Activated CD4-positive, alpha-beta T cell treated with anti-CD3 and anti-CD28 coated beads, Interleukin-2, amount 10 ng/mL, durations not matched to agents 24 days and 14 days (primary cell): ENCODE results near the gene LEMD2. TPM values are rescaled to one million over a fixed set of nuclear protein-coding genes. Genes with fewer than 3 reads are reported as not detected.

Source experiments
- DNase-seq: peaks from one replicate; pipeline ENCODE4 v3.0.0; 2022
- H3K27ac Mint-ChIP-seq: one replicate; pipeline ENCODE4 v1.8.0; 2022; ENCODE audit warnings: mild to moderate bottlenecking, mixed read lengths
- H3K27me3 Mint-ChIP-seq: one replicate; pipeline ENCODE4 v1.8.0; 2022; ENCODE audit warnings: mixed read lengths
- H3K36me3 Mint-ChIP-seq: one replicate; pipeline ENCODE4 v1.8.0; 2022; ENCODE audit warnings: low read depth, mild to moderate bottlenecking, mixed read lengths
- H3K4me1 Mint-ChIP-seq: one replicate; pipeline ENCODE4 v1.8.0; 2021; ENCODE audit warnings: mixed read lengths
- H3K4me3 Mint-ChIP-seq: one replicate; pipeline ENCODE4 v1.8.0; 2022; ENCODE audit warnings: mild to moderate bottlenecking, moderate library complexity, mixed read lengths
- H3K9me3 Mint-ChIP-seq: one replicate; pipeline ENCODE4 v1.8.0; 2021; ENCODE audit warnings: mixed read lengths
- intact Hi-C: fragments of 100-400 bp; cut with micrococcal nuclease; formaldehyde crosslinking; loops from one replicate; pipeline ENCODE4 v1.15.1; 2023
- total RNA-seq: library from RNA; stranded (reverse); gene quantifications from 2 replicates; pipeline ENCODE4 v1.2.3, GENCODE V29; 2022

Gene LEMD2
- total RNA-seq, 1 donor from 2014 or later: 66.4 TPM

DNA sequence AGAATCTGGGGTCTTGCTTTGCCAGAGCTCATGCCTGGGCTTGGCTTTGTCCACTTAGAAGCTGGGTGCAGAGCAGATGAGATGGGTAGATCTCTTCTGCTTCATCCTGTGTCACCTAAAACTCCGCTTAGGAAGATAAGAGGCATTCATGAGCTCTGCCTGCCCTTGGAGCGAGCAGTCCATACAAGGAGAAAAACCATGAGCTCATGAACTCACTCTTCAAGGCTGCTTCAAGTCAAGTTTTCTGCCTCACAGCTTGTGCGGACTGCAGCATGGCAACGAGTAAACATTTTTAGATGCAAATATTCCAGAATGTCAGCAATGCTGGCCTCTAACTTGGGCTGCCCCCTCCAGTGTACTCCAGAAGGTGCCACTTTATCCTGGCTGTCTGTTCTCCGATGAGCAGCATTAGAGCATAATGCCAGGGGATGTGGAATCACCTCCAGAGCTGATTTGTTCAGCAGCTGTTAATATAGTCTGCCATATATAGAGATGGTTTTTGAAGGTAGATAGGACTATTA, 66.8 kb downstream of the LEMD2 start:
- Mint-ChIP-seq H3K27ac (no peak overlapping the region), H3K36me3 (no peaks in the 10 kb centered on the region), H3K27me3 (peaks cover 33% of the 10 kb centered on the region), H3K4me1 (peaks cover 6% of the 10 kb centered on the region), H3K4me3 (no peak overlapping the region), H3K9me3 (no peaks in the 10 kb centered on the region)
- no peak for DNase-seq
- intact Hi-C loops: no loop called here

DNA sequence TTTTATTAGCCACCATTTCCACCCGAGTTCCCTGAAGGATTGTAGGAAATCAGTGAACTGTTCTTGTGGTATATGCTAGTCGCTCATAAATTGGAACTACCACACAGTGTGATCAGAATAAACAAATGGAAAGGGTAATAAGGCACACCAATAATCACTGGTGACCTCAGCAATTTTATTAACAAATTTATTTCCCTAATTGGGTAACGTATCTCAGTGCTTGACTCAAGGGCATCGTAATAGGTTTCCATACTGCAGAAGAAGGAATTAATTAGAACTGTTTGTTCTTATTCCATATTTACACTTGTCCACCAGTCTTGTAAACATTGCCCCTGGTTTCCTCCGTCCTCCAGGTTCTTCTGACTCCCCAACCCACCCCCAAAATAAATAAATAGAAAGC, 67.4 kb downstream of the LEMD2 start:
- Mint-ChIP-seq H3K4me1 (peaks cover 6% of the 10 kb centered on the region), H3K4me3 (no peak overlapping the region)

More for the DNA sequence above, 67.4 kb downstream of the LEMD2 start:
- DNase-seq: no peak
- intact Hi-C loops: no loop called here
- no peaks in the 10 kb centered on the region for H3K9me3 Mint-ChIP-seq
- peaks cover 33% of the 10 kb centered on the region for H3K27me3 Mint-ChIP-seq
- no peak overlapping the region for H3K27ac Mint-ChIP-seq
- no peaks in the 10 kb centered on the region for H3K36me3 Mint-ChIP-seq

Other genes starting within 250 kb of the LEMD2 start
- gene BAK1, start 208.9 kb downstream of the LEMD2 start, total RNA-seq: 54.7 and 55.9 TPM in 2 replicates
- gene ITPR3, start 167.8 kb downstream of the LEMD2 start, total RNA-seq: 45.5 and 45.6 TPM in 2 replicates
- gene UQCC2, start 77.4 kb downstream of the LEMD2 start, total RNA-seq: 131 and 137 TPM in 2 replicates
- gene IP6K3, start 42.2 kb downstream of the LEMD2 start, total RNA-seq: not detected in 2 replicates
- not detected in 2 replicates for gene MLN, start 14.9 kb upstream of the LEMD2 start, total RNA-seq